ENCODE results near the gene ST6GALNAC1.

The ST6GALNAC1 gene

GRCh38 chr17:76575570-76575969 is 68.0 kb downstream of the ST6GALNAC1 start:
- DNase-seq: no peak
